Kidney (tissue), 14 donors: Measurements from ENCODE around the gene MAF. TPM values are rescaled to one million over a fixed set of nuclear protein-coding genes. Genes with fewer than 3 reads are reported as not detected.
A peak's percentile ranks its signal among the peaks of the same experiment; 100 is the strongest.

Experiments
- DNase-seq, 5 donors: peaks; one replicate each; pipeline ENCODE4 v3.0.0-alpha.2; 2013 to 2020
- FAIRE-seq: peaks from 2 replicates; lab custom pipeline; 2012; peaks lifted over from hg19 to GRCh38; lab: Jason Lieb, UNC
- H3K27ac ChIP-seq, 2 donors: one replicate each; pipeline ENCODE4 v1.7.0; 2013; ENCODE audit warnings: low read depth in 2 of 2, low read length in 2 of 2, inconsistent platforms in 1 of 2
- H3K27me3 ChIP-seq: one replicate; pipeline ENCODE4 v1.7.1; 2013; ENCODE audit warnings: low read length, inconsistent platforms; ENCODE audit not compliant: control insufficient read depth, insufficient read depth
- H3K36me3 ChIP-seq, 3 donors: one replicate each; pipeline versions ENCODE4 v1.7.0 to v1.7.1; 2013; ENCODE audit warnings: low read length in 3 of 3, control low read depth in 1 of 3, inconsistent platforms in 1 of 3; ENCODE audit not compliant: insufficient read depth in 3 of 3, control insufficient read depth in 2 of 3
- H3K4me1 ChIP-seq, 3 donors: one replicate each; pipeline versions ENCODE4 v1.7.0 to v1.7.1; 2013; ENCODE audit warnings: low read length in 3 of 3, inconsistent platforms in 1 of 3, low read depth in 1 of 3; ENCODE audit not compliant: control insufficient read depth in 2 of 3, insufficient read depth in 2 of 3
- H3K4me3 ChIP-seq, 3 donors: one replicate each; pipeline versions ENCODE4 v1.7.0 to v1.8.1; 2013; ENCODE audit warnings: low read length in 3 of 3, control low read depth in 1 of 3, inconsistent platforms in 1 of 3
- H3K9ac ChIP-seq, 3 donors: one replicate each; pipeline versions ENCODE4 v1.7.0 to v1.7.1; 2013; ENCODE audit warnings: low read length in 3 of 3, control low read depth in 1 of 3, inconsistent platforms in 1 of 3
- H3K9me3 ChIP-seq, 3 donors: one replicate each; pipeline versions ENCODE4 v1.7.0 to v1.7.1; 2013; ENCODE audit warnings: low read length in 3 of 3, control low read depth in 1 of 3, inconsistent platforms in 1 of 3; ENCODE audit not compliant: control insufficient read depth in 2 of 3, insufficient read depth in 1 of 3
- CTCF ChIP-seq: IDR thresholded peaks from 3 replicates; pipeline ENCODE4 v1.5.1; 2012; ENCODE audit warnings: mild to moderate bottlenecking, moderate library complexity, borderline replicate concordance; ENCODE audit not compliant: insufficient read depth; ENCODE audit errors: extremely low read depth
- intact Hi-C: fragments of 100-400 bp; cut with DNase I; formaldehyde crosslinking; loops from one replicate; pipeline ENCODE4 v1.11.1; 2022
- polyA plus RNA-seq: library from polyadenylated mRNA; stranded (reverse); fragments of 350-450 nt; fragmentation: Illumina TruSeq; extraction: RNeasy Lipid Tissue Mini Kit (QIAGEN cat#74804); gene quantifications from one replicate; pipeline ENCODE4 v1.2.3, GENCODE V29; 2014; ENCODE audit warnings: low read depth, low replicate concordance; ENCODE audit not compliant: insufficient read depth
- total RNA-seq: library from RNA; stranded (reverse); fragmentation: NEBNext Ultra II Directional; extraction: Animal tissue kit (Norgen Biotek cat#: 25700); gene quantifications from one replicate; pipeline ENCODE4 v1.2.1, GENCODE V29; 2021
- donor health status: control.
- donor health status: control.
- donor health status: control.
- donor health status: control.
- donor health status: control.
- donor health status: DM: yes; HTN: yes; CAD: no.
- donor health status: Normal renal cell carcinoma (clear cell type).

The MAF gene
- total and polyA plus RNA-seq, 2 donors from 2014 or later: 47.1 to 70.1 TPM

GRCh38 chr16:79595231-79595641, 5.3 kb downstream of the MAF start:
- Histone ChIP-seq H3K27me3 (no peaks in the 10 kb centered on the region), H3K27ac (peak overlapping the region; percentile 43 to 63), H3K36me3 (peaks cover 0 to 10% (median 0%) of the 10 kb centered on the region in 3 donors), H3K9me3 (no peaks in the 10 kb centered on the region), H3K4me3 (peak overlapping the region; percentile 92 to 97 (median 94)), H3K4me1 (peaks cover 0 to 4% (median 2%) of the 10 kb centered on the region in 3 donors), H3K9ac (peak overlapping the region in 2 of 3 donors; percentile 46 to 92)
- FAIRE-seq: no peak
- no peak for TF ChIP-seq CTCF
- no peak for DNase-seq
- intact Hi-C loops: no loop called here

GRCh38 chr16:79593754-79594153, 6.8 kb downstream of the MAF start:
- Histone ChIP-seq H3K4me3 (peak overlapping the region in 1 of 3 donors; percentile 94), H3K27me3 (no peaks in the 10 kb centered on the region), H3K9me3 (no peaks in the 10 kb centered on the region), H3K4me1 (peaks cover 0 to 4% (median 2%) of the 10 kb centered on the region in 3 donors), H3K36me3 (peaks cover 0 to 10% (median 0%) of the 10 kb centered on the region in 3 donors), H3K9ac (no peak overlapping the region), H3K27ac (no peak overlapping the region)
- TF ChIP-seq CTCF: no peak
- intact Hi-C loops: no loop called here
- DNase-seq (no peak), FAIRE-seq (no peak)

GRCh38 chr16:79593074-79593531, 7.4 kb downstream of the MAF start:
- H3K4me1 ChIP-seq: peaks cover 0 to 4% (median 2%) of the 10 kb centered on the region in 3 donors
- TF ChIP-seq CTCF: no peak
- peaks cover 0 to 10% (median 0%) of the 10 kb centered on the region in 3 donors for H3K36me3 ChIP-seq
- FAIRE-seq (no peak), DNase-seq (no peak)
- H3K27me3 ChIP-seq: no peaks in the 10 kb centered on the region
- no peaks in the 10 kb centered on the region for H3K9me3 ChIP-seq
- H3K4me3 ChIP-seq: peak overlapping the region in 1 of 3 donors; percentile 94
- H3K9ac ChIP-seq: no peak overlapping the region
- intact Hi-C loops: no loop called here
- peak overlapping the region in 1 of 2 donors; percentile 23 for H3K27ac ChIP-seq
